HG02885 (cell line): ENCODE data around the gene NOX5.

ENCODE experiments used
- ATAC-seq: cut with Tn5 transposase; IDR thresholded peaks from one replicate; pipeline ENCODE4 v1.9.1; 2021; ENCODE audit warnings: mild to moderate bottlenecking; ENCODE audit not compliant: unreplicated experiment, poor library complexity

Gene NOX5

DNA sequence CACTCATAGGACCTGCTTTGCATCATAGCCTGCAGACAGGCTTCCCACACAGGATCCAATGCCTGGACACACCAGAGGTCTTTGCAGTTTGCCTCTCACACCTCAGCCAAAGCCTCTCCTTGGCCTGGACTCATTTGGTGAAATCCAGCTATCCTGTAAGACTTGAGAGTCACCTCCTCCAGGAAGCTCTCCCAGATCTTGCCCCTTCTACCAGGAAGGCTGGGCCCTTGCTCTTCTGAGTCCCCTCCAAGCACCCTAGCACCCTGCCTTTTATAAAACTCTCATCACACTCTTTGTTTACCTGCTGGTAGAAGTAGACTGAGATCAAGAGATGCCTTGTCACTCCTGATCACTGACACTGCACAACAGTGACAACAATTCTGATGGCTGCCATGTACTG, 79.1 kb downstream of the NOX5 start:
- ATAC-seq: no peak

GRCh38 chr15:69094124-69094921, 79.8 kb downstream of the NOX5 start:
- no peak for ATAC-seq

DNA sequence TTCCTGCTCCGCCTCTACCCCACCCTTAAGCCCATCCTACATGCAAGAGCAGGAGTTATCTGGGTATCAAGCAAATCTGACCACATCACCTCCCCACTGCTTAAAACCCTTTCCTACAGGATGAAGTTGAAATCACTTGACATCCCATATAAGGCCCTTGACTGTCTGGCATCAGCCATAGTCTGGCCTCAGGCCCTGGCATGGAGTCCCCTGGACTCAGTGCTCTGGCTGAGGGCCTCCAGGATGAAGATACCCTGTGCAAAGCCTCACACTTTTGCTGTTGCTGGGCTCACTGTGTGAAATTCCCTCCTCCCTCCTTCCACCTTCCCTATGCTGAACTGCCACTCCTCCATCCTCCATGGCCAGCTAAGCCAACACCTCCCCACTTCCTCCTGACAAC, 80.8 kb downstream of the NOX5 start:
- ATAC-seq: no peak

- no peak for ATAC-seq
These were observed 81.7 kb downstream of the NOX5 start for GRCh38 chr15:69096196-69096595.

DNA sequence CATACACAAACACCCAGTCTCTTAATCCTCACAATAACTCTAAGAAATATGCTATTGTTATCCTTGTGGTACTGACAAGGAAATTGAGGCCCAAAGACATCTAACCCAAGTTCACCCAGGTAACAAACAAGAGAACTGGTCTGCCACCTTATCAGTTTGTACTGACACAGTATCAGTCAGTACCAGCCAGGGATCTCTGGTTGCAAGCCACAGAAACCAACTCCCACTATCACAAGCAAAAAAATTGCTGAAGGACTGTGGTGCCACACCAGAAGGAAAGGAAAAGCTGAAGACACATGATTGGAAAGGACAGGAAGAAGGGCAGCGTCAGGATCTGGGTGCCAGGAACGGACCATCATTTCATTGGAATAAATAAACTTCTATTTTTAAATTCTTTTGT, 82.1 kb downstream of the NOX5 start:
- no peak for ATAC-seq

DNA sequence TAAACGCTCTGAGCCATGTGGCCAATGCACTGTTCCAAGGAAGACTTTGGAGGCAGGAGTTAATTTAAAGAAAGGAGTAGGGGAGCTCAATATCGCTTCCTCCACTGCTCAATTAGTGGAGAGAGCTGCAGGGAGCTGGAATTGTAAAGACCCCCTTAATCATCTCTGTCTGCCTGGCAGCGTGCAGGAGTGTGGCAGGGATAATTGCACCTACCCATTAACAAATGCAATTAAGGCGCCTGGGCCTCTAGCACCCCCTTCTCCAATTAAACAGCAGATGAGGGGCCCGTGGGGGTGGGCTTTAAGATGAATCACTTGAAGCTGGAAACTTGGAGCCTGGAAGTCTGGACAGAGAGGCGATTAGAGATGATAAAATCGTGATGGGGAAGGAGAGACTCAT, 84.3 kb downstream of the NOX5 start:
- no peak for ATAC-seq

DNA sequence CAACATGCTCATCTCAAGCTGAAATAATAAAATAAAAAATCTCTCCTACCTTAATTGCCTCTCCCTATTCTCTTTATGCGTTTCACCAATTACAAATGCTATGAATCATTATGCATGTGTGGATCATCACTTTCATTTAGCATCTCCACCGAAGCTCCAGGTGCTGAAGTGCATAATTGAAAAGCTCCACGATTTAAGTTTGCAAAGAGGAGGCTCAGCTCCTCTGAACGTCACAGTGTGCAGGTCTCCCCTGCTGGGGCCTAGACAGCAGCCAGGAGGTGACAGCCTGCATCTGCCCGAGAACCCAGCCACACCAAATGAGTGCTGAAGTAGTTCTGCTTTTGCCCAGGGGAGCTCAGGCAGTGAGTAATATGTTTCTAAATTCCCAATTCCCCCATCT, 85.4 kb downstream of the NOX5 start:
- ATAC-seq: no peak

- no peak for ATAC-seq
These were observed 86.3 kb downstream of the NOX5 start for GRCh38 chr15:69100821-69101220.

DNA sequence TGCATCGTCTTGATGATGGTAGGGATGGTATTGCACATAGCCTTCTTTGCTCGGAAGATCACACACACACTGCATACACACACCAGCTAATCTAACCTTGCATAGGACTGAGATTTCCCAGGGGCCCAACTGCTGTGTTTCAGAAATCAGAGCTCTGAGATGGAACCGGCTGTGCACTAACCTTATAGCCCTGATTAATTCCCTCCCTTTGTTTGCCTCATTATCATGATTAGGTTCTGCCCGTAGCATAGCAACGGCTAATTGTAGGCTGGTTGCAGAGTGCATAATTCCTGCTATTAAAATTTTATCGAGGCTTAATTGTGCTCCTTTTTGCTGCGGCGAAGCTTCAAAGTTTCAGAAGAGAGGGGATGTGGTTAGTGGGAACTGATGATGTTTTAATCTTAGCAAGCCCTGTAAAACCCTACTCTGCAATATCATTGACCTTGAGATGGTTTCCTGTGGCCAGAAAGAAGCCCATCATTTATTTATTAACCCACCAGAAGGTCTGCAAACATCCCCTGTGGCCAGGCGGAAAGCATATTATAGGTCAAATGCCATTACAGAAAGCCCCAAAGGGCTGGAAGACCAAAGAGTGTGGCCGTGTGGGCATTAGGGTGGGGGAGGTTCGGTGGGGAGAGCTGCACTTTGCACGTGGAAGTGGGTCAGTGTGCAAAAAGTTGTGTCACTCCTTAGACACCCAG, 89.7 kb downstream of the NOX5 start:
- no peak for ATAC-seq

GRCh38 chr15:69105451-69105985, 91.0 kb downstream of the NOX5 start:
- no peak for ATAC-seq

DNA sequence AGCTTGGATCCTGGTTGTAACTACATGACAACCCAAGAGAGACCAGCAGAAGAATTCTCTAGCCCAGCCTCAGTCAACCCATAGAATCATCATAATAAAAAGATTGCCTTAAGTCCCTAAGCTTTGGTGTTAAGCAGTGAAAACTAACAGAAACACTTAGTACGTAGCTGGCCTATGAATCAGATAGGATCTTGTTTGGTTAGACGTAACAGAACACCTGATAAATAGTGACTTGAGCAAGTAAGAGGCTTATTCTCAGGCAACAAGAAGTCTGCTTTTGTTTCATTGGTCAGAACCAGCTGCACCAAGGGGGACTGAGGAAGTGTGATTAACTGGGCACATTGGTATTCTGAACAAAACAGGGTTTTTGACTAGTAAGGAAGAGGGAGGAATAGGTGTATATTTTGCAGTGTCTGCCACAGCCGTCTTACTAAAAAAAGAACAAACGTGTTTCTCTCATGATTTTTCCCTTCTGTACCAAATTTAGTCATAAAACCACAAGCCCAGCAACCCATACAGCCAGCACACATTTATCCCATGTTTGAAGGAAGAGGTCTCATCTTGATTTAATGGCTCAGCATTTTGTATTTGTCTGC, 92.6 kb downstream of the NOX5 start:
- ATAC-seq: no peak
